PC-3 (cell line): ENCODE results near the gene TDRD7. TPM values are rescaled to one million over a fixed set of nuclear protein-coding genes. Genes with fewer than 3 reads are reported as not detected.
"Not testable (repeated sequence)": the region's sequence is repeated elsewhere in the genome, so short reads cannot be mapped to it uniquely, and the experiment has no call there.

Experiments used
- ATAC-seq: fragments of 200-7000 bp; cut with Tn5 transposase; 2 replicates; pipeline ENCODE4 v1.9.1; 2020; ENCODE audit warnings: mild to moderate bottlenecking, moderate library complexity
- BruUV-seq: library from RNA; stranded (reverse); fragments of 400-500 nt; replicated peaks from 2 replicates; lab custom pipeline; 2021; lab: Mats Ljungman, UMichigan
- CTCF ChIA-PET: fragments of 300-600 bp; sonication (Branson Sonifier 250); formaldehyde crosslinking; loops from one replicate; lab custom pipeline; 2022; ENCODE audit warnings: antibody characterized with exemption; lab: Charles Lee
- POLR2A ChIA-PET: fragments of 300-600 bp; sonication (Branson Sonifier 250); formaldehyde crosslinking; loops from one replicate; lab custom pipeline; 2022; ENCODE audit warnings: antibody characterized with exemption; ENCODE audit not compliant: unreplicated experiment; lab: Charles Lee
- DNase-seq: peaks from one replicate; pipeline ENCODE4 v3.0.0-alpha.2; 2015
- H2AFZ ChIP-seq: fragments of 300-600 bp; sonication (generic); 2 replicates; pipeline ENCODE4 v1.6.0; 2016; ENCODE audit warnings: antibody characterized with exemption, low read length
- H3F3A ChIP-seq: fragments of 300-600 bp; sonication (generic); one replicate; pipeline ENCODE4 v1.6.0; 2017; ENCODE audit warnings: antibody characterized with exemption, low read length, control low read depth, mild to moderate bottlenecking; ENCODE audit not compliant: unreplicated experiment
- H3K27ac ChIP-seq: fragments of 300-600 bp; sonication (generic); 2 replicates; pipeline ENCODE4 v1.5.1; 2016; ENCODE audit warnings: mild to moderate bottlenecking, low read length
- H3K27me3 ChIP-seq: fragments of 300-600 bp; sonication (generic); 2 replicates; pipeline ENCODE4 v1.6.1; 2016; ENCODE audit warnings: low read length, mixed read lengths
- H3K36me3 ChIP-seq: fragments of 300-600 bp; sonication (generic); 2 replicates; pipeline ENCODE4 v1.6.1; 2016; ENCODE audit warnings: low read depth, mixed run types, low read length, mixed read lengths
- H3K4me1 ChIP-seq: fragments of 300-600 bp; sonication (generic); 2 replicates; pipeline ENCODE4 v1.5.1; 2016; ENCODE audit warnings: low read length; ENCODE audit not compliant: insufficient read depth
- H3K4me2 ChIP-seq: fragments of 300-600 bp; sonication (generic); 2 replicates; pipeline ENCODE4 v1.6.0; 2016; ENCODE audit warnings: low read length
- H3K4me3 ChIP-seq: fragments of 300-600 bp; sonication (generic); 2 replicates; pipeline ENCODE4 v1.5.1; 2016; ENCODE audit warnings: mild to moderate bottlenecking, low read length, mixed read lengths
- H3K79me2 ChIP-seq: fragments of 300-600 bp; sonication (generic); 2 replicates; pipeline ENCODE4 v1.6.1; 2017; ENCODE audit warnings: low read length, mixed read lengths
- H3K9ac ChIP-seq: fragments of 300-600 bp; sonication (generic); 2 replicates; pipeline ENCODE4 v1.6.0; 2016; ENCODE audit warnings: mild to moderate bottlenecking, low read length
- H3K9me2 ChIP-seq: fragments of 300-600 bp; sonication (generic); replicated peaks from 2 replicates; pipeline ENCODE4 v1.6.1; 2016; ENCODE audit warnings: mixed run types, low read length, mixed read lengths
- H3K9me3 ChIP-seq: fragments of 300-600 bp; sonication (generic); 2 replicates; pipeline ENCODE4 v1.6.1; 2016; ENCODE audit warnings: low read length, mixed read lengths
- H4K20me1 ChIP-seq: fragments of 300-600 bp; sonication (generic); 2 replicates; pipeline ENCODE4 v1.6.1; 2016; ENCODE audit warnings: low read length, mixed read lengths
- EZH2 ChIP-seq: fragments of 300-600 bp; sonication (generic); IDR thresholded peaks from one replicate; pipeline ENCODE4 v1.6.1; 2017; ENCODE audit warnings: antibody characterized with exemption, mild to moderate bottlenecking, low read length; ENCODE audit not compliant: unreplicated experiment
- EZH2phosphoT487 ChIP-seq: fragments of 300-600 bp; sonication (generic); IDR thresholded peaks from 2 replicates; pipeline ENCODE4 v1.6.1; 2018; ENCODE audit warnings: mild to moderate bottlenecking, antibody characterized with exemption, low read length, borderline replicate concordance
- intact Hi-C: fragments of 100-400 bp; cut with micrococcal nuclease; formaldehyde crosslinking; loops from 2 replicates; pipeline ENCODE4 v1.9.0; 2023
- total RNA-seq: library from RNA; depleted of rRNA; stranded (reverse); fragments of >200 nt; gene quantifications from 2 replicates; pipeline ENCODE4 v1.2.3, GENCODE V29; 2014
- TF ChIP-seq, protein P1 (sequence below): fragments of 300-600 bp; sonication (generic); conservative IDR thresholded peaks from 2 replicates; pipeline ENCODE4 v1.5.1; 2017; ENCODE audit warnings: antibody characterized with exemption, low read depth, mild to moderate bottlenecking, low read length

TDRD7 gene
- total RNA-seq, 1 experiment from 2014 or later: 4.2 TPM

DNA sequence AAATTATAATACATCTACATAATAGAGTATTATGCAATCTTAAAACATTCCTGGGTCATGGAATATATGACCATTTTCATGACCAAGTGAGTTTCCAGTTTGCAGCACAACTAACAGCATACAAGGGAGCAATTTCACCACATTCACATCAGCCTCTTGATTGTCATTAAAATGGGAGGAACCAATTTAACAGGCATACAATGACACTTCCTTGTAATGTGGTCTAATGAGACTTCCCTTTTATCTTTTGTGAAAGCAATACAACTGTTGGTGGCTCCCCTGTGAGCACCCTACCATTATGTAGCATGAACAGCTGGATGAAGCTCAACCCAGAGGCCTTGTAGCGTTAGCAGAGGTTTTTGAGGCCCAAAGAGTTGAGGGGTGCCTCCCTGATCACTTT, 76.0 kb downstream of the TDRD7 start:
- H2AFZ ChIP-seq: no peak overlapping the region
- intact Hi-C loops: no loop called here
- H3K4me3 ChIP-seq: no peak overlapping the region
- TF ChIP-seq, protein P1, sequence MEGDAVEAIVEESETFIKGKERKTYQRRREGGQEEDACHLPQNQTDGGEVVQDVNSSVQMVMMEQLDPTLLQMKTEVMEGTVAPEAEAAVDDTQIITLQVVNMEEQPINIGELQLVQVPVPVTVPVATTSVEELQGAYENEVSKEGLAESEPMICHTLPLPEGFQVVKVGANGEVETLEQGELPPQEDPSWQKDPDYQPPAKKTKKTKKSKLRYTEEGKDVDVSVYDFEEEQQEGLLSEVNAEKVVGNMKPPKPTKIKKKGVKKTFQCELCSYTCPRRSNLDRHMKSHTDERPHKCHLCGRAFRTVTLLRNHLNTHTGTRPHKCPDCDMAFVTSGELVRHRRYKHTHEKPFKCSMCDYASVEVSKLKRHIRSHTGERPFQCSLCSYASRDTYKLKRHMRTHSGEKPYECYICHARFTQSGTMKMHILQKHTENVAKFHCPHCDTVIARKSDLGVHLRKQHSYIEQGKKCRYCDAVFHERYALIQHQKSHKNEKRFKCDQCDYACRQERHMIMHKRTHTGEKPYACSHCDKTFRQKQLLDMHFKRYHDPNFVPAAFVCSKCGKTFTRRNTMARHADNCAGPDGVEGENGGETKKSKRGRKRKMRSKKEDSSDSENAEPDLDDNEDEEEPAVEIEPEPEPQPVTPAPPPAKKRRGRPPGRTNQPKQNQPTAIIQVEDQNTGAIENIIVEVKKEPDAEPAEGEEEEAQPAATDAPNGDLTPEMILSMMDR: no peak
- TF ChIP-seq EZH2: no peak
- no peak for TF ChIP-seq EZH2phosphoT487
- no peak for DNase-seq
- H3F3A ChIP-seq: no peaks in the 10 kb centered on the region
- H3K9me3 ChIP-seq: no peaks in the 10 kb centered on the region
- H3K9me2 ChIP-seq: no peaks in the 10 kb centered on the region
- no peak for ATAC-seq
- no peak overlapping the region for H3K9ac ChIP-seq
- CTCF ChIA-PET: no interaction called here
- POLR2A ChIA-PET: no interaction called here
- no peaks in the 10 kb centered on the region for H3K79me2 ChIP-seq
- H3K4me2 ChIP-seq: no peak overlapping the region
- no peaks in the 10 kb centered on the region for H3K36me3 ChIP-seq
- BruUV-seq: no TSS peak
- H3K27me3 ChIP-seq: no peaks in the 10 kb centered on the region
- no peaks in the 10 kb centered on the region for H4K20me1 ChIP-seq
- H3K4me1 ChIP-seq: peaks cover 6% of the 10 kb centered on the region; the same call in 1 of the 2 replicates
- H3K27ac ChIP-seq: no peak overlapping the region

DNA sequence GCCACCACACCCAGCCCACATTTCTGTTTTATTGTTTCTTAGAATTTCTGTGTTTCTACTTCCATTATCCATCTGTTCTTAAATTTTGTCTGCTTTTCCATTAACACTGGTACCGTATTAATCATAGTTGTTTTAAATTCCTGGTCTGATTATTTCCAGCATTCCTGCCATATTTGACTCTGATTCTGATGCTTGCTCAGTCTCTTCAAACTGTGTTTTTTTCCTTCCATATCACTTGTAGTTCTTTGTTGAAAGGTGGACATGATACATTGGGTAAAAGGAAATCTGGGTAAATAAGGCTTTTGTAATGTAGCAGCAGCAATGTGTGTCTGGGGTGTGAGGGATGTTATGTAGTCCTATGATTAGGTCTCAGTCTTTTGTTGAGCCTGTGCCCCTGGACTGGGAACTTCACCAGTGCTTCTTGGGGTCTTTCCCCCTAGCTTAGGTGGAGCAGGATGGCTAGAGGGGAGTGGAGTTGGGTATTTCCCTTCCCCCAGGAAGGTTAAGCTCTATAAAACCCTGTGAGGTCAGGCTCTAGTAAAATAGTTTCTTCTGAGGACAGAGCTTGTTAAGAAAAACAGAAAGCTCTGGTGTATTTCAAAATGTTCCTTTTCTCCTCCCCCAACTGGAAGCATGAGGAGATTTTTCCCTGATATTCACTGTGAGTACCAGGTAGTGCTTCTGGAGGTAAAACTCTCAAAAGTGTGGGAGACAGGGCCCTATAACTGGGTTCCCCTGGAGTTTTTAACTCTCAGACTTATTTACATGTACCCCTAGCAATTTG, 79.5 kb downstream of the TDRD7 start:
- TF ChIP-seq EZH2: no peak
- TF ChIP-seq EZH2phosphoT487: no peak
- TF ChIP-seq, protein P1: no peak
- H4K20me1 ChIP-seq: no peaks in the 10 kb centered on the region
- POLR2A ChIA-PET: no interaction called here
- DNase-seq (no peak), ATAC-seq (no peak)
- no peaks in the 10 kb centered on the region for H3K9me3 ChIP-seq
- H3K79me2 ChIP-seq: no peaks in the 10 kb centered on the region
- CTCF ChIA-PET: no interaction called here
- no peak overlapping the region for H3K27ac ChIP-seq
- H3K27me3 ChIP-seq: no peaks in the 10 kb centered on the region
- no peaks in the 10 kb centered on the region for H3F3A ChIP-seq
- H3K4me2 ChIP-seq: no peak overlapping the region
- BruUV-seq: no TSS peak
- intact Hi-C loops: no loop called here
- H3K36me3 ChIP-seq: no peaks in the 10 kb centered on the region
- H3K4me1 ChIP-seq: peaks cover 6% of the 10 kb centered on the region; the same call in 1 of the 2 replicates
- no peak overlapping the region for H3K9ac ChIP-seq
- no peak overlapping the region for H3K4me3 ChIP-seq
- H2AFZ ChIP-seq: no peak overlapping the region
- H3K9me2 ChIP-seq: no peaks in the 10 kb centered on the region

DNA sequence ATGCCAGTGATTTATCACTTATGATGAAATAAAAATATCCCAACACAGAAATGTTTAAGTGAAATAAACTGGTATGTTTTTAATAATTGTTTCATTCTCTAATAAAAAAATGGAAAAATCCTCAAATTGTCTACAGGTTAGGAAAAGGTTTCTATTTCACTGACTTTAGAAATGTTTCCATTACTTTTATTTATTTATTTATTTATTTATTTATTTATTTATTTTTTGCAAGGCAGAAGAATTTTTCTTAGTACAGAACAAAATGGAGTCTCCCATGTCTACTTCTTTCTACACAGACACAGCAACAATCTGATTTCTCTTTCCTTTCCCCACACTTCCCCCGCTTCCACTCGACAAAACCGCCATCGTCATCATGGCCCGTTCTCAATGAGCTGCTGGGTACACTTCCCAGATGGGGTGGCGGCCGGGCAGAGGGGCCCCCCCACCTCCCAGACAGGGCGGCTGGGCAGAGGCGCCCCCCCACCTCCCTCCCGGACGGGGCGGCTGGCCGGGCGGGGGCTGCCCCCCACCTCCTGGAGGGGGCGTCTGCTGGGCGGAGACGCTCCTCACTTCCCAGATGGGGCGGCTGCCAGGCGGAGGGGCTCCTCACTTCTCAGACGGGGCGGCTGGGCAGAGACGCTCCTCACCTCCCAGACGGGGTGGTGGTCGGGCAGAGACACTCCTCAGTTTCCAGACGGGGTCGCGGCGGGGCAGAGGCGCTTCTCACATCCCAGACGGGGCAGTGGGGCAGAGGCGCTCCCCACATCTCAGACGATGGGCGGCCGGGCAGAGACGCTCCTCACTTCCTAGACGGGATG, 85.9 kb downstream of the TDRD7 start:
- CTCF ChIA-PET, H3F3A ChIP-seq, DNase-seq, H3K4me3 ChIP-seq, H3K9me3 ChIP-seq, H3K4me1 ChIP-seq, H3K79me2 ChIP-seq, BruUV-seq, H3K4me2 ChIP-seq, ATAC-seq, H3K9me2 ChIP-seq, H4K20me1 ChIP-seq, POLR2A ChIA-PET, H3K36me3 ChIP-seq, intact Hi-C loops, H3K9ac ChIP-seq, H3K27ac ChIP-seq, H2AFZ ChIP-seq: not testable (repeated sequence)
- peaks cover 10% of the 10 kb centered on the region; the same call in 1 of the 2 replicates for H3K27me3 ChIP-seq

DNA sequence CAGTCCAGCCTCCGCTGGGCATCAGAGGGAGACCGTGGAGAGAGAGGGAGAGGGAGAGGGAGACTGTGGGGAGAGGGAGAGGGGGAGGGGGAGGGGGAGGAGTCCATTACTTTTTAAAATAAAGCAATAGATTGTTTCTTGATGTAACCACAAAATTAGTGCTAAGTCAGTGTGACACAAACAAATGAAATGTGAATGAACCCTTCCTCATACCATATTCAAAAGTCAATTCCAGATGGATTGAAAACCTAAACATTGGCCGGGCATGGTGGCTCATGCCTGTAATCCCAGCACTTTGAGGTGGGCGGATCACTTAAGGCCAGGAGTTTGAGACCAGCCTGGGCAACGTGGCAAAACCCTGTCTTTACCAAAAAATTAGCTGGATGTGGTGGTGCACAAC, 87.0 kb downstream of the TDRD7 start:
- H3K9me3 ChIP-seq, CTCF ChIA-PET, BruUV-seq, intact Hi-C loops, H3K79me2 ChIP-seq, H3K4me3 ChIP-seq, H3K36me3 ChIP-seq, H3K4me2 ChIP-seq, H3K9me2 ChIP-seq, DNase-seq, H2AFZ ChIP-seq, H3K4me1 ChIP-seq, H3F3A ChIP-seq, H3K27ac ChIP-seq, H4K20me1 ChIP-seq, H3K9ac ChIP-seq, POLR2A ChIA-PET, ATAC-seq: not testable (repeated sequence)
- H3K27me3 ChIP-seq: peaks cover 10% of the 10 kb centered on the region; the same call in 1 of the 2 replicates
